Measurements from ENCODE around the gene SAMD10.
"Not testable (repeated sequence)": the region's sequence is repeated elsewhere in the genome, so short reads cannot be mapped to it uniquely, and the experiment has no call there.

The SAMD10 gene

GRCh38 chr20:63961664-63962425, 17.6 kb downstream of the SAMD10 start:
- Histone ChIP-seq H3K9me3 (ENCODE audit: control insufficient read depth, low read length) (no peaks in the 10 kb centered on the region), H3K36me3 (ENCODE audit: control insufficient read depth, insufficient read depth, low read length) (peaks cover 34% of the 10 kb centered on the region), H3K27me3 (replicated peaks; ENCODE audit: control insufficient read depth, insufficient read depth, low read length, poor library complexity, severe bottlenecking) (no peaks in the 10 kb centered on the region), H3K27ac (ENCODE audit: insufficient read depth, low read length, poor library complexity, severe bottlenecking) (no peak overlapping the region), H3K4me1 (ENCODE audit: control insufficient read depth, insufficient read depth, low read length, poor library complexity, severe bottlenecking) (peaks cover 13% of the 10 kb centered on the region), H3K4me3 (ENCODE audit: insufficient read depth, low read depth, low read length, poor library complexity, severe bottlenecking) (no peak overlapping the region)
- DNase-seq, result no peak

GRCh38 chr20:63960654-63961621, 18.5 kb downstream of the SAMD10 start:
- H3K9me3 ChIP-seq (ENCODE audit: control insufficient read depth, low read length), result not testable (repeated sequence)

GRCh38 chr20:63959699-63960075, 19.8 kb downstream of the SAMD10 start:
- Histone ChIP-seq H3K4me1 (ENCODE audit: control insufficient read depth, insufficient read depth, low read length, poor library complexity, severe bottlenecking) (peaks cover 26% of the 10 kb centered on the region), H3K27ac (ENCODE audit: insufficient read depth, low read length, poor library complexity, severe bottlenecking) (no peak overlapping the region), H3K4me3 (ENCODE audit: insufficient read depth, low read depth, low read length, poor library complexity, severe bottlenecking) (no peak overlapping the region), H3K36me3 (ENCODE audit: control insufficient read depth, insufficient read depth, low read length) (peaks cover 34% of the 10 kb centered on the region), H3K27me3 (replicated peaks; ENCODE audit: control insufficient read depth, insufficient read depth, low read length, poor library complexity, severe bottlenecking) (no peaks in the 10 kb centered on the region), H3K9me3 (ENCODE audit: control insufficient read depth, low read length) (no peaks in the 10 kb centered on the region)
- no peak for DNase-seq

More at GRCh38 chr20:63960654-63961621, 18.5 kb downstream of the SAMD10 start:
- H3K27ac ChIP-seq (ENCODE audit: insufficient read depth, low read length, poor library complexity, severe bottlenecking); H3K4me3 ChIP-seq (ENCODE audit: insufficient read depth, low read depth, low read length, poor library complexity, severe bottlenecking); H3K27me3 ChIP-seq (replicated peaks; ENCODE audit: control insufficient read depth, insufficient read depth, low read length, poor library complexity, severe bottlenecking); DNase-seq: not testable (repeated sequence)
- Histone ChIP-seq H3K36me3 (ENCODE audit: control insufficient read depth, insufficient read depth, low read length) (peaks cover 34% of the 10 kb centered on the region), H3K4me1 (ENCODE audit: control insufficient read depth, insufficient read depth, low read length, poor library complexity, severe bottlenecking) (peaks cover 17% of the 10 kb centered on the region)

DNA sequence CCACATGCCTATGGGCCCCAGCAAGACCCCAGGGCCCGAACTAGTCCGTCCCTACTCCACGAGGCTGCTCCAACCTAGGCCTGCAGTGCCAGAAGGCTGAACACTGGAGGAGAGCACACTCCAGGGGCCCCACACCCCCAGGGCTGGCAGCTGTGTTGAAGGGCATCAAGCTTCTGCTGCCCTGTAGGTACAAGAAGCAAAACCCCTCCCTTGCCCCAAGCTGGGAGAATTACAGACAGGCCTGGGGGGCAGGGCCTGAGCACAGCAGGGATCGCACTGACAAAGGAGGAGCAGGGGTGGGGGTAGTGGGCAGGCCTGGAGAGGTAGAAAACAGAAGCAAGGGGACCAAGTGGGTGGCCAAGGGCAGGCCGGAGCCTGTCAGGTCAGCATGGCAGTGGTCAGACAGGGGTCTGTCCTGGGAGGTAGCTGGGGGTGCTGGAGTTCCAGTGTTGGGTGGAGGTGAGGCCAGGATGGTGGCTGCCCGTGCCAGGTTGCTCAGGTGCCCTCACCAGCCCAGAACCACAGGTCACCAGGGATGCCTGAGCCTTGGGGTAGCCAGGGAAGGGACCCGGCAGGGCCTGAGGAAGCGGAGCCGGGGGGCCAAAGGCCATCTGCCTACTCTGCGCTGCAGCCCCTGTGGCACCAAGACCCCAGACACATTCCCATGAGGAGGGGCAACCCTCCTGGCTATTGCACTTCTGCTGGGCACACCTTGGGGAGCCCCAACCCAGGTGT, 20.3 kb downstream of the SAMD10 start:
- DNase-seq, result no peak
- Histone ChIP-seq H3K4me1 (ENCODE audit: control insufficient read depth, insufficient read depth, low read length, poor library complexity, severe bottlenecking) (peaks cover 32% of the 10 kb centered on the region), H3K27ac (ENCODE audit: insufficient read depth, low read length, poor library complexity, severe bottlenecking) (no peak overlapping the region), H3K36me3 (ENCODE audit: control insufficient read depth, insufficient read depth, low read length) (peaks cover 34% of the 10 kb centered on the region), H3K9me3 (ENCODE audit: control insufficient read depth, low read length) (no peaks in the 10 kb centered on the region), H3K4me3 (ENCODE audit: insufficient read depth, low read depth, low read length, poor library complexity, severe bottlenecking) (no peak overlapping the region), H3K27me3 (replicated peaks; ENCODE audit: control insufficient read depth, insufficient read depth, low read length, poor library complexity, severe bottlenecking) (no peaks in the 10 kb centered on the region)

DNA sequence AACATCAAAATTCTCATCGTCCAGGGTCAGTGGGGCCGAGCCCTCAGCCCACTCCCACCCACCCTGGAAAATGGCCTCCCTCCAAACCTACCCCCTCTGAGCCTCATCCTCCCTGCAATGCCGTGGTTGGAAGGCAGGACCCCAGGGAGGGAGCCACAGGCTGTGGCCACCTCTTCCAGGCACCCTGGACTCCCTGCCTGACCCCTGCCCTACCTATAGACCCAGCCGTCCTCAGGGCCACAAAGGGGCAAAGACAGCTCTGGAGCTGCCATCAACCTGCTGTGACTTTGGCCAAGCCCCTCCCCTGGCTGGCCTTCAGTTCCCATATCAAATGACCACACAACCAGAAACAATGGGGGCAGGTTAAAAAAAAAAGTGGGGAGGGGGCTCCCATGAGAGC, 21.0 kb downstream of the SAMD10 start:
- peaks cover 37% of the 10 kb centered on the region for H3K4me1 ChIP-seq (ENCODE audit: control insufficient read depth, insufficient read depth, low read length, poor library complexity, severe bottlenecking)
- peaks cover 28% of the 10 kb centered on the region for H3K36me3 ChIP-seq (ENCODE audit: control insufficient read depth, insufficient read depth, low read length)
- no peaks in the 10 kb centered on the region for H3K27me3 ChIP-seq (replicated peaks; ENCODE audit: control insufficient read depth, insufficient read depth, low read length, poor library complexity, severe bottlenecking)
- no peak overlapping the region for H3K4me3 ChIP-seq (ENCODE audit: insufficient read depth, low read depth, low read length, poor library complexity, severe bottlenecking)
- H3K9me3 ChIP-seq (ENCODE audit: control insufficient read depth, low read length), result no peaks in the 10 kb centered on the region
- no peak overlapping the region for H3K27ac ChIP-seq (ENCODE audit: insufficient read depth, low read length, poor library complexity, severe bottlenecking)
- DNase-seq, result no peak

DNA sequence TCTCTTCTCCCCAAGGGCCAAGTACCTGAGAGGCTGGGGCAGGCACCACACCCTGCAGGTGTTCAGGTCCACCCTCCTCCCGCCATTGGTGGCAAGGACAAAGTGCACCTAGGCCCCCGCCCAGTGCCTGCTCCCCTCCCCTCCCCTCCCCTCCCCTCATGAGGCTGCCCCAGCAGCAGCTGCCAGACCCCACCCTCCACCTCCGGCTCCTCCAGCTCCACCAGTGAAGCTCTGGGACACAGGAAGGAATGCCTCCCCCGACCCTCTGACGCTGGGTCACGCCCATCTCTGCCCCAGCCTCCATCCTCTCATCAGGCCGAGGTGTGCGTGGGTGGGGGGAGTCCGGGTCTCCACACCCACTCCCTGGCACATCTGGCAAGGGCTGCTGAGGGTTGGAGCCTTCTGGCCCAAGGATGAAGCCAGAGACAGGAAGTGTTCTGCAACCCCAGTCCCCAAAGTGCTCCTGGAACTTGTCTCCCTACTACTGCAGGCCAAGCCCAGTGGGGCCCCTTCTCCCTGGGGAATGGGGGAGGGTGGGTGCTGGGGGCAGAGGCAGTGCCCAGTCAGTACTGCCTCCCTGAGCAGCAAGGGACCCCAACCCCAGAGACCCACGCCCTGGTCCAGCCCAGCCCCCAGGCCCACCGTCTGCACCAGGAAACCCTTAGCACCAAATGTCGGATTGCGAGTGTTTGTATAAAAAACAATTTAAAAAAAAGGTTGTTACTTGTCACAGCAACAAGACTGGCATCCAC, 21.6 kb downstream of the SAMD10 start:
- Histone ChIP-seq H3K36me3 (ENCODE audit: control insufficient read depth, insufficient read depth, low read length) (peaks cover 23% of the 10 kb centered on the region), H3K4me3 (ENCODE audit: insufficient read depth, low read depth, low read length, poor library complexity, severe bottlenecking) (no peak overlapping the region), H3K27me3 (replicated peaks; ENCODE audit: control insufficient read depth, insufficient read depth, low read length, poor library complexity, severe bottlenecking) (no peaks in the 10 kb centered on the region), H3K4me1 (ENCODE audit: control insufficient read depth, insufficient read depth, low read length, poor library complexity, severe bottlenecking) (peaks cover 37% of the 10 kb centered on the region), H3K27ac (ENCODE audit: insufficient read depth, low read length, poor library complexity, severe bottlenecking) (peak overlapping the region; percentile 68), H3K9me3 (ENCODE audit: control insufficient read depth, low read length) (no peaks in the 10 kb centered on the region)
- no peak for DNase-seq

- no peaks in the 10 kb centered on the region for H3K9me3 ChIP-seq (ENCODE audit: control insufficient read depth, low read length)
- H3K4me3 ChIP-seq (ENCODE audit: insufficient read depth, low read depth, low read length, poor library complexity, severe bottlenecking), result peak overlapping the region; percentile 55
- DNase-seq, result peak; percentile 55 to 61 (median 57)
- H3K27me3 ChIP-seq (replicated peaks; ENCODE audit: control insufficient read depth, insufficient read depth, low read length, poor library complexity, severe bottlenecking), result no peaks in the 10 kb centered on the region
- peak overlapping the region; percentile 68 for H3K27ac ChIP-seq (ENCODE audit: insufficient read depth, low read length, poor library complexity, severe bottlenecking)
- H3K4me1 ChIP-seq (ENCODE audit: control insufficient read depth, insufficient read depth, low read length, poor library complexity, severe bottlenecking), result peaks cover 42% of the 10 kb centered on the region
- peaks cover 20% of the 10 kb centered on the region for H3K36me3 ChIP-seq (ENCODE audit: control insufficient read depth, insufficient read depth, low read length)
Observed at GRCh38 chr20:63957004-63957689, 22.3 kb downstream of the SAMD10 start.

DNA sequence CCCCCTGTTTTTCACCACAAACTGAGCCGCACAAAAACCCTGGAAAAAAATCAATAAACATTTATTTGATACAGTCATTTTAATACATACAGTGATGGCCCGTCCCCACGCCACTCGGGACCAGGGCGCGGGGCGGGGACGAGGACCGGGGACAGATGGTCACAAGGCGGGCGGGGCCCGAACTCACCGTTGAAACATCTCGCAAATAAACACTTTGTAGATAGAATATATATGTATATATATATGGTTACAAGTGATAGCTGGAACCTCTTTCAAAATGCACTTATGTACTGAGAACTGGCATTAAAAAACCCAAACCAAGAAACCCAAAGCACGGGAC, 22.8 kb downstream of the SAMD10 start:
- H3K36me3 ChIP-seq (ENCODE audit: control insufficient read depth, insufficient read depth, low read length), result peaks cover 17% of the 10 kb centered on the region
- H3K4me3 ChIP-seq (ENCODE audit: insufficient read depth, low read depth, low read length, poor library complexity, severe bottlenecking), result peak overlapping the region; percentile 55
- H3K27ac ChIP-seq (ENCODE audit: insufficient read depth, low read length, poor library complexity, severe bottlenecking), result peak overlapping the region; percentile 68
- no peaks in the 10 kb centered on the region for H3K9me3 ChIP-seq (ENCODE audit: control insufficient read depth, low read length)
- DNase-seq, result no peak
- H3K27me3 ChIP-seq (replicated peaks; ENCODE audit: control insufficient read depth, insufficient read depth, low read length, poor library complexity, severe bottlenecking), result no peaks in the 10 kb centered on the region
- H3K4me1 ChIP-seq (ENCODE audit: control insufficient read depth, insufficient read depth, low read length, poor library complexity, severe bottlenecking), result peaks cover 45% of the 10 kb centered on the region
